HG03196 (cell line): ENCODE data around the gene APOL1.
"Not testable (repeated sequence)": the region's sequence is repeated elsewhere in the genome, so short reads cannot be mapped to it uniquely, and the experiment has no call there.

Experiments used
- ATAC-seq: cut with Tn5 transposase; IDR thresholded peaks from one replicate; pipeline ENCODE4 v1.9.1; 2021; ENCODE audit not compliant: unreplicated experiment

Gene APOL1

DNA sequence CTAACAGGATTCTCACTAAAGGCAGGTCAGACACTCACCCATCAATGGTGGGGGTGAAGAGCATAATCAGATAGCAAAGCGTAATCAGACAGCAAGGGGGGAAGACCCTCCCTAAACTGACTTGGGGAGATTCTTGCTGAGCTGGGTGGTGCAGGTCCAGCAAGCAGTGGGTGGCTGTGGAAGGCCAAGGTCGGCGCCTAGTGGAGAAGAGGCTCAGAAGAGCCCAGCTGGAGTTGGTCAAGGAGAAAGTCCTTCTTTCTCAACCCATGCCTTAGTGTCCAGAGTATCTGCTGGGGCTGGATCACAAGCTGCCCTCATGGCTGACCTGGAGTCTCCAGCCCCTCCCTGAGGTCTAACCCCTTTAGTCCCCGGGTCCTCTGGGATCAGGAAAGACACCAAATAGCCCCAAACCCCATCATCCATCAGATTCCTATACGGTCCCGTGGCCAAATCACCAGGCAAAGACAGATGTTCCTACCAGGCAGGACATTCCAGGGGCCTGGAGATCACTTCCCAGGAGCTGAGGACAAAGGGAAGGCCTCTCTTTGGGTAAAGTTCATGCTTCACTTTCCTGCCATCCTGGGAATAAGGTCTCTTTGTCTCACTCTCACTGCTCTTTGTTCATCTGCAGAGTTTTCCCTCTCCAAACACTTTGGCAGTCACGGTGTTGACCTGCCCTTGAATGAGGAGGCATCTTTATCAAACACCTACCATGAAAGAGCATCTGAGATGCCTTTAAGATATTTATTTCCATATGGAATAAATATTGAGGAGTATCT is 11.1 kb downstream of the APOL1 start:
- not testable (repeated sequence) for ATAC-seq

DNA sequence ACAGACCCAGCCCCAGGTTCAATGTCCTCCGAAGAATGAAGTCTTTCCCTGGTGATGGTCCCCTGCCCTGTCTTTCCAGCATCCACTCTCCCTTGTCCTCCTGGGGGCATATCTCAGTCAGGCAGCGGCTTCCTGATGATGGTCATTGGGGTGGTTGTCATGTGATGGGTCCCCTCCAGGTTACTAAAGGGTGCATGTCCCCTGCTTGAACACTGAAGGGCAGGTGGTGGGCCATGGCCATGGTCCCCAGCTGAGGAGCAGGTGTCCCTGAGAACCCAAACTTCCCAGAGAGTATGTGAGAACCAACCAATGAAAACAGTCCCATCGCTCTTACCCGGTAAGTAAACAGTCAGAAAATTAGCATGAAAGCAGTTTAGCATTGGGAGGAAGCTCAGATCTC is 14.1 kb downstream of the APOL1 start:
- no peak for ATAC-seq

DNA sequence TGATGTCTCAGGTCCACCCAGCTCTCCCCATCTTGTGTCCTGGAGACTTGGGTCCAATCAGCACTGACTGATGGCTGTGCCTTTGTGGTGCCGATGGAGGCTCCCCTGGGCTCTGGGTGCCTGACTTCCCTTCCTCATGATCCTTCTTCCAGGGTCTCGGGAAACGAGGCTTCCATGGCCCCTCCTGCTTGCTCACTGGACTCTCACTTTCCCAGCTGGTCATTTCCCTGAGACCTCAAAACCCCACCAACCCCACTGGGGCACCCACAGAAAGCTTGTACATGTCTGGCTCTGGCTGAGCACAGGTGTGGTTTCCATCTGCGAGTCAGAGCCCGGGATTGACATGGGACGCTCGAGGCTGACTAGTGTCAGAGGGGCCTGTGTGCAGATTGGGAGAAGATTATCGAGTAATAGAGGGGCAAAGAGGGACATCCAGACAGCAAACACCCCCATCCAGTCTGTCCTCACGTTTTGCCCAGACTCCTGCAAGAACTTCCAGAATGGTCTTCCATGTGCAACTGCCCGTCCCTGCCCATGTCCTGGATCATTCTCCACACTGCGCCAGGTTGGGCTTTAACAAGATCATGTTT is 15.1 kb downstream of the APOL1 start:
- no peak for ATAC-seq

DNA sequence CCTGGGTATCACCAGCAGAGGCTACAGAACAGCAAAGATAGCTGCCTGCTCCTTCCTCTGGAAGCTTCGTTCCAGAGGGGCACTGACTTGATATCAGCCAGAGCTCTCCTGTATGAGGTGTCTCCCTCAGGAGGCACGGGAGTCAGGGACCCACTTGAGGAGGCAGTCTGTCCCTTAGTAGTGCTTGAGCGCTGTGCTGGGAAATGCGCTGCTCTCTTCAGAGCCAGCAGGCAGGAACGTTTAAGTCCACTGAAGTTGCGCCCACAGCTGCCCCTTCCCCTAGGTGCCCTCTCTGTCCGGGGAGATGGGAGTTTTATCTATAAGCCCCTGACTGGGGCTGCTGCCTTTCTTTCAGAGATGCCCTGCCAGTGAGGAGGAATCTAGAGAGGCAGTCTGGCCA is 18.3 kb downstream of the APOL1 start:
- not testable (repeated sequence) for ATAC-seq

DNA sequence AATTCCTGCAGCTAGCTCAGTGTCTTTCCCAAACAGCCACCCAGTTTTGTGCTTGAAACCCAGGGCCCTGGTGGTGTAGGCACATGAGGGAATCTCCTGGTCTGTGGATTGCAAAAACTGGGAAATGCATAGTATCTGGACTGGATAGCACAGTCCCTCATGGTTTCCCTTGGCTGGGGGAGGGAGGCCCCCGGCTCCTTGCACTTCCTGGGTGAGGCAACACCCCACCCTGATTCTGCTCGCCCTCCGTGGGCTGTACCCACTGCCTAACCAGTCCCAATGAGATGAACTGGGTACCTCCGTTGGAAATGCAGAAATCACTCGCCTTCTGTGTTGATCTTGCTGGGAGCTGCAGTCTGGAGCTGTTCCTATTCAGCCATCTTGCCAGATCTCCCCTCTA is 19.0 kb downstream of the APOL1 start:
- not testable (repeated sequence) for ATAC-seq

DNA sequence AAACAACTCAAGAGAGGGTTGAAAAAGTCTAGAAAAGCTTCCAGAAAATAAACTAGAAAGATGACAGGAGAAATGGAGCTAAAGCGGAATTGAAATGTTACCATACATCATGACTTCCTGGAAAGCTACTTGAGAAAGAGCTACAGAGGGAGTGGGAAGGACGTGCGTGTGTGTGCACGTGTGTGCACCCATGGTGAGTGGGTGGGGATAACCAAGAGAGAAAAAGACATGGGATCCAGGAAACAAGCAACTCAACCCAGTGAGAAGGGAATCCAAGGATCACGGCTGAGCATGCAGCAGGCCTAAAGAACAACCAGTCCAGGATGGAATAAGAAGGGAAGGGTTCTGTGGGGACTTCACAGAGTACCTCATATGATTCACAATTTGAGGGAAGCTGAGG is 21.6 kb downstream of the APOL1 start:
- ATAC-seq = no peak

DNA sequence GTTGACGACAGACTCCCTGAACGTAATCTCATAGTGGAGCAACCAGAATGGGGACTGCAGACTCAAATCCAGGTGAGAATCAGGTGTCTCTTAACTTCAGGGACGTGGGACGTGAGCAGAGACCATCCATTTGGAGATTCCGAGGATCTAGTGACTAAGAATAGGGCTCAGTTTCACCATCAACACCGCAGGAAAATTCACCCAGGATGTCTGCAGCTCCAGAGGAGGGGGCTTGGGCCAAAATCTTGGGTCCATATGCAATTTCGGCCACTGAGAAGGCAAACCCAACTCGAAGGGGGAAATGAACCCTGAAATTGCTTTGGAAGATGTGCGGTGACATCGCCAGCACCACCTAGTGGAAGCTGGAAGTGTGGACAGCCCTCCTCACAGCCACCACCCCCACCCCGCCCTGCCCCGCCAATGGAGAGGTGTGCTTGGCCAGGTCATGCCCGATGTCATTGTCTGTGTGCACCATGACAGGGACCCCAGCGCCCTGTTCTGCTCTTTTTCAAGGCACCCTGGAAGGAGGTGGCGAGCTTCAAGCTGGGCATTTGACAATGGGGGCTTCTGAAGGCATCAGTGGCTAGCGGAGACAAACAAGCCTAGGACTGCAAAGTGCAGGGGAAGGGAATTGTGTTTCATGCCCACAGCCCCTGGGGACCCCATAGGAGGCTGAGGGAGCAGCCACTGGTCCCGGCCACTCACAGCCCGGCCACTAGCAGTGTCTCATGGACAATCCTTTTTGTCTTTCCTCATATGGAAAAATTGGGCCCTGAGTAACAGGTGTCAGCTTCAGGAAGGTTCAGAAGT is 24.8 kb downstream of the APOL1 start:
- ATAC-seq = no peak

DNA sequence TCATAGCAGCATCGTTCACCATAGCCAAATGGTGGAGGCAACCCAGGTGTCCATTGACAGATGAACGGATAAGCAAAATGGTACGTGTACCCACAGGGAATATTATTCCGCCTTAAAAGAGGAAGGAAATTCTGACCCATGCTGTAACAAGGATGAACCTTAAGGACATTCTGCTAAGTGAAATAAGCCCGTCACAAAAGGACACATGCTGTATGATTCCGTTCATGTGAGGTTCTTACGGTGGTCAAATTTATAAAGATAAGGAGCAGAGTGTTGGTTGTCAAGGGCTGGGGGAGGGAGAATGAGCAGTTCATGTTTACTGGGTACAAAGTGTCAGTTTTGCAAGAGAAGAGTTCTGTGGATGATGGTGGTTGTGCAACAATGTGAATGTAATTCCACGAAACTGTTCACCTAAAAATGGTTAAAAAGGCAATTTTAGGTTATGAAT is 26.3 kb downstream of the APOL1 start:
- no peak for ATAC-seq

DNA sequence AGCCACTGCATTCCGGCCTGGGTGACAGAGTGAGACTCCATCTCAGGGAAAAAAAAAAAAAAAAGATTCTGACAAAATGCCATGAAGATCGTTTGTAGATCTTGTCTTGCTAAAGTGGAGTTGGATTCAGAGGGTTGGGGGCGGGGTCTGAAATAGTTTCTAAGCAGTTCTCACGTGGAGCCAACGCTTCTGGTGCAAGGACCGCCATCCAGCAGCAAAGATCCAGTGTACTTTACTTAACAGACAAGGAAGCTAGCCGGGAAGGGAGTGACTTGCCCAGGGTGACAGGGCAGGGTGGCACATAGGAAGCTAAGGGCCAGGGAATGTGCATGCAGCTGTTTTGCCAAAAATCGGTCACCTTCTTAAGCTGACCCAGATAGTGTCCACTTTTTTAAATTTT is 27.4 kb downstream of the APOL1 start:
- no peak for ATAC-seq

DNA sequence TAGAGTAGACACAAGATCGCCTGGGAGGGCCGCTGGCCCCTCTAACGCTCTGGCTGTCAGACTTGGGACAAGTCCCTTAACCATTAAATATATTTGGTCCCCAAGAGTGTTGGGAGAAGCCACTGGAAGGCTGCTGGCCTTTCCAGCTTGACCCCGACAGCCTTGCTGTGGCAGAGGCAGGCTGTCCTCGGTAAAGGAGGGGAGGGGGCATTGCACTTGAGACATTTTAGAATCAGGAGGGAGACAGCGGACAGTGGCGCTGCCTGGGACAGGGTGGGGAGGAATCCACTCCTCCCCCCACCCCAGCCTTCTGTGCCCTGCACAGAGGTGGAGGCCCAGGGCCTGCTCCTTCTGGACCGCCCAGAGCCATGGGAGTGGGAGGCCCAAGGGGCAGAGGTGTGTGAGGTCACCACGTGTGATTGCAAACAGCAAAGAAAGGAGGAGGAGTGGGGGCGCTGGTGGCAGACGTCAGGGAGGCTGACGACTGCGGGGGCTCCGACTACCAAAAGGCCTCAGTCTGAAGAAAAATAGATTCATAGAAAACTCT is 28.9 kb downstream of the APOL1 start:
- no peak for ATAC-seq

DNA sequence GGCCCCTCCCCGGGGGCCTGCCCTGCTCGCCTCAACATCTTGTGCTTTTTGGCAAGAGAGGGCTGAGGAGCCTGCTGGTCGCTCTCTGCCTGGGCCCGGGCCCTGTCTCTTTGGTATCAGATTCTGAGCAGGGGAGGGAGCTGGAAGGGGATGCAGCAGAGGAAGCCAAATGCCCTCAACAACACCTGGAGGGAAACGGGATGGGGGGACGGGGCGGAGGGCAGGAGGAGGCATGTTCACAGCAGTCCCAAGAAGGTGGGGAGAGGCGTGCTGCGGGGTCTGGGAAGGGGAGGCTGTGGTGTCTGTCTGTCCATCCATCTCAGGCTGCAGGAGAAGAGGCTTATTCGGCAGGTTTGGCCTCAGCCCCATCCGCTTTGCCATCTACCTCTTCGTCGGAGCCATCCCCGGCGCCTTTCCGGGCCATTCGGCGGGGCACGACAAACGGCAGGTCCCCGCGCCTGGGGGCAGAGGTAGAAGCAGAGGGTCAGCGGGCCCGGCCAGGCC is 29.4 kb downstream of the APOL1 start:
- ATAC-seq = no peak

DNA sequence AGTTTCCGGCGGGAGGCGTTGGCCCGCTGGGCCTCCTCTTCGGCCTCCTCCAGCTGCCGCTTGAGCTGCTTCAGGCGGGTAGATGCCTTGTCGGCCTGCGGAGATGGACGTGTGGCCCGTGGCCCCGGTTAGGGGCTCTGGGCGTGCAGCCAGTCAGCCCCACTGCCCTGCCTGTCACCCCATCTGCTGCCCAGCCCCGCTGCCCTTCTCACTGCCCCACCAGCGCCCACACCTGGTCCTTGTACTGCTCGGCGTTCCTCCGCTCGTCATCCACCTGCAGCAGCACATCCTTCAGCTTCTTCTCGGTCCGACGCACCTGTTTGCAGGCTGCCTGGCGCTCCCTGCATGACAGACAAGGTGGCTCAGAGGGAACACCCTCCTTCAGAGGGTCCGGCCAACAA is 31.2 kb downstream of the APOL1 start:
- ATAC-seq = no peak

DNA sequence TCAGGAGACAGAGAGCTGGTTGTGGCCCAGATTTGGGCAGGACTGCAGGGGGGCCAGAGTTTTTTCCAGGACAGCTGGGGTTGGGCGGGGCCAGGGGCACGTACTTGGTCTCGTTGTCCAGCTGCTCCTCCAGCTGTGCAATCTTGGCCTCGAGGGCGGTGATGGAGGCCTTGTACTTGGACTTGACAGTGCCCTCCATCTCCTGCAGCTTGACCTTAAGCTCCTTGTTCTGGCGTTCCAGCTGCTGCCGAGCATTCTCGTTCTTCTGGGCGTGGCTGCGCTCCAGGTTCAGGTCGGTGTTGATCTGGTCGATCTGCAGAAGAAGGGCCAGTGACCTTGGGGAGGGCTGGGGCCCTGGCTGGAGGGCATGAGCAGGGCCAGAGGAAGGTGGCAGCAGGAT is 32.1 kb downstream of the APOL1 start:
- ATAC-seq = no peak

DNA sequence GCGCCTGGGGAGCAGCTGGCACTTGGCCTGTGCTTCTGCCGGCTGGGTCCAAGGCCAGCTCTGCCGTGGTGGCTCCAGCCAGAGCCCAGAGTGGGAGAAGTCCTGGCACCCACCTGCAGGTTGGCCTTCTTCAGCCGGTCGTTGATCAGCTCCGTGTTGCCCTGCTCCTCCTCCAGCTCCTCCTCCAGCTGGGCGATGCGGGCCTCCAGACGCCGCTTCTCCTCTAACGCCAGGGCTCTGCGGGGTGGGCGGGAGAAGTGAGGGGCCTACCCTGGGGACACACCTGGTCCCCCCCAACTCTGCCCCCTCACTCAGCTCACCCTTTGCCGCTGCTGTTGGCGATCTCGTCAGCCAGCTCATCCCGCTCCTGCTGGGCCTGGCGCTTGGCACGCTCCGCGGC is 32.6 kb downstream of the APOL1 start:
- no peak for ATAC-seq

DNA sequence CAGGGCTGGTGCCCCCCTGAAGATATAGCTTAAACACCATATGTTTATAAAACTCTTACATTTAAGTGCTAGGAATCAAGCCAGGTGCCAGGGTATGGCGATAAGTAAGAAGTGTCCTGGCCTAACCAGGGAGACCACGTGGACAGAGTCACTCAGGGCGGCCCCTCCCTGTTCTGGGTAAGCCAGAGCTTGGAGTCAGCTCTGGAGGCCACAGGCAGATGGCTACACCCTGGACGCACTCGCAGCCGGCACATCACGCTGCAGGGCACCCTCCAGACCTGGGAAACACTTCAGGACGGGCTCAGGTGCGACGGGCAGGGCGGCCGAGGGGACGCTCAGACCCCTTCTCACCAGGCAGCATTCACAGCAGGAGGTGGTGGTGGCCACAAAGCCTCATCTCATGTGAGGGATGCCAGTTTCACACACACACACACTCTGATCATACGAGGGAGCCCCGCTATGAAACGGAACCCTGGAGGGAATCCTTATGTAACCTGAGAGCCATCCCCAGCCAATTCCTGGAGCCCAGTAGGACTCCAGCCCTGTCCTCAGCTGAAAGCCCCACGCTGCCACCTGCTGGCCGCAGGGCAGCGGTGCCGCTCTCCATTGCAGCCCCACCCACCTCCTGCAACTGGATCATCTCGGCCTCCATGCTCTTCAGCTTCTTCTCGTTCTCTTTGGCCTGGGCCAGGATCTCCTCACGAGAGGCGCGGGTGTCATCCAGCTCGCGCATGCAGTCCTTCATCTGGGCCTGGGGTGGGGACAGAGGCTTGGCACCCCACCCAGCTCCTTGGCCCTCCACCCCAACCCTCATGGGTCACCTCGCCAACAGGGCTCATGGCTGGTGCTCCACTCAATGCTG is 33.4 kb downstream of the APOL1 start:
- ATAC-seq = no peak

DNA sequence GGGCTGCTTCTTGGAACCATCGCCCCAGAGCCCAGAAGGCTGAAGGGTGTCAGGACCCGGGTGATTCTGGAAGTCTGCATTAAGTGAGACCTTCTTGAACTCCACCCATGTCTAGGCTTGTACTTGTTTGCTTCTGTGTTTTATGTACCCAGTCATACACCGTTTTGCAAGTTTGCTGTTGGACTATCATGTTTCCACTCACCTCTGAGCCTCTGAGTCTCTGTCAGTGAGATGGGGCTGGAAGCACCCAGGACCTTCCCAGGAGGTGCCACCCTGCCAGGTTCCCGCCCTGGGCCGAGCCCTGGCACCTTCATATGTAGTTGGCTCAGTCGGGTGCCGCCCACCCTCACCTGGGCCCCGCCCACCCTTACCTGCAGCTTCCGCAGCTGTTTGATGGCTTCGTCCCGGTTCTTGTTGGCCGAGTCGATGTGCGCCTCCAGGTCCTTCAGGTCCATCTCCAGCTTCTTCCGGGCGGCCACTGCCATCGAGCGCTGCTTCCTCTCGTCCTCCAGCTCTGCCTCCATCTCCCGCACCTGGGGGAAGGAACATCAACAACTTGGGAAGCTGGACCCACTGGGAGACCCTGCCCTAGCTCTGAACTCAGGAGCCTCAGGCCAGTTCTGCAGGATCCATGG is 35.1 kb downstream of the APOL1 start:
- ATAC-seq = no peak

DNA sequence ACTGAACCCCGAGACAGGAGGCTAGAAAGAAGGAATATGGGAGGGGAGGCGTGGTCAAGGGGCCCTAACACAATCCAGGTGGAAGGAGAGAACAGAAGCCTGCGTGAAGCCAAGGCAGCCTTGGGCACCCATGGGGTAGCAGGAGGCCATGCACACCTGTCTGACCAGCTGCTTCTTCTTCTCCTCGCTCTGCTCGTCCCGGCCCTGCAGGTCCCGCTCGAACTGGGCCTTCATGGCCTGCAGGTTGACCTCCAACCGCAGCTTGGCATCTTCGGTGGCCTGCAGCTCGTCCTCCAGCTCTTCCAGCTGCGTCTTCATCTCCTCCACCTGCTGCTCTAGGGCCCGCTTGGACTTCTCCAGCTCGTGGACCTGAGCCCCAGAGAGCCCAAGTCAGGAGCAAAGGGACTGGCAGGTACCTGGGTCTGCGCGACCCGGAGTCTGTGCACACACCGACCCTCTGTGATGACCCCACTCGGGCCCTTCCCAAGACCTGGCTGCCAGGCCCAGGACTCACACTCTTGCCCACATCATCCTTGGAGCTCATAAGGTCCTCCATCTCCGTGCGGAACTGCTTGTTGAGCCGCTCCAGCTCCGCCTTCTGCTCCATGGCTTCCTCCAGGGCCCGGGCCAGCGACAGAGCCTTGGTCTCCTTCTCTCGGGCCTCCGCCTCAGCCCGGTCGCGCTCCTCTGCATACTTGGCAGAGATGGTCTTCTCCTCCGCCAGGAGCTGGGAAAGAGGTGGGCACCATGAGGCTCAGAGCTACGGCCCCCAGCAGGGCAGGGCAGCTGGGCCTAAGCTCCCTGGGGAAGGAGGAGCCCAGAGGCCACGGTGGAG is 35.9 kb downstream of the APOL1 start:
- no peak for ATAC-seq

DNA sequence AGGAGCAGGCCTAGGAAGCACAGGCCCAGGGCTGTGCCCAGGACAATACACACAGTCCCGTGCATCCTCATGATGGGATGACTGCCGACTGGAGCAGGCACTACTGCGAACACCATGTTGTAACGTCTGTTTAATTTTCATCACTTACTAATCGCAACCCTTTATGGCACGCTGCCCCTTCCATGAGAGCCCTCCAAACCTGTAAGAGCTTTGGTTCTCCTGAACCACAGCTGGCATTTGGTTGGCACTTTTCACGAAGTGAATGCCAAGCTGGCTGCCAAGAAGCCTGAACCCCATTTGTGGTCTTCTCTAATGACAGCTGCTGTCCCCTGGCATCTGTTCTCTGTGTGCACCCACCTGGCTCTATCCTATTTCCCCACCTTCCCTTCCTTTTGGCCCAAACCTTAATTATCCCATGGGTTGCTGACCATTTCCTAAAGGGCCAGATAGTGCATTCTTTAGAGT is 36.5 kb downstream of the APOL1 start:
- no peak for ATAC-seq

DNA sequence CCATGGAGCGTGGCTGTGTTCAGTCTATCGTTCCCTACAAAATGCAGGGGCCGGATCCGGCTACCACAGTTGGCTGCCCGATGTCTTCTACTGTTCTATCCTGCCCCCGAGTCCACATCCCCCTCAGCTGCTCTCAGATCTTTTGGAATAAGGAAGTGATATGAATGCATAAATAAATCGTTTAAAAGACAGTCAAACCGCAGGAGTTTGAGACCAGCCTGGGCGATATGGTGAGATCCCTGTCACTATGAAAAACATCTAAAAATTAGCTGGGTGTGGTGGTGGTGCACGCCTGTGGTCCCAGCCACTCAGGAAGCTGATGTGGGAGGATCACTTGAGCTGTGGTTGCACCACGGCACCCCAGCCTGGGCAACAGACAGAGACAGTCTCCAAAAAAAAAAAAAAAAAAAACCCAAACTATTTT is 37.0 kb downstream of the APOL1 start:
- ATAC-seq = not testable (repeated sequence)
